Activated CD4-positive, CD25-positive, alpha-beta regulatory T cell treated with anti-CD3 and anti-CD28 coated beads, Interleukin-2, amount 50 U/mL, for 72 hours (primary cell): ENCODE measurements around the gene GALNT16.
"Not testable (repeated sequence)": the region's sequence is repeated elsewhere in the genome, so short reads cannot be mapped to it uniquely, and the experiment has no call there.

Experiments
- DNase-seq: peaks from one replicate; pipeline ENCODE4 v3.0.0; 2021

GALNT16 gene

DNA sequence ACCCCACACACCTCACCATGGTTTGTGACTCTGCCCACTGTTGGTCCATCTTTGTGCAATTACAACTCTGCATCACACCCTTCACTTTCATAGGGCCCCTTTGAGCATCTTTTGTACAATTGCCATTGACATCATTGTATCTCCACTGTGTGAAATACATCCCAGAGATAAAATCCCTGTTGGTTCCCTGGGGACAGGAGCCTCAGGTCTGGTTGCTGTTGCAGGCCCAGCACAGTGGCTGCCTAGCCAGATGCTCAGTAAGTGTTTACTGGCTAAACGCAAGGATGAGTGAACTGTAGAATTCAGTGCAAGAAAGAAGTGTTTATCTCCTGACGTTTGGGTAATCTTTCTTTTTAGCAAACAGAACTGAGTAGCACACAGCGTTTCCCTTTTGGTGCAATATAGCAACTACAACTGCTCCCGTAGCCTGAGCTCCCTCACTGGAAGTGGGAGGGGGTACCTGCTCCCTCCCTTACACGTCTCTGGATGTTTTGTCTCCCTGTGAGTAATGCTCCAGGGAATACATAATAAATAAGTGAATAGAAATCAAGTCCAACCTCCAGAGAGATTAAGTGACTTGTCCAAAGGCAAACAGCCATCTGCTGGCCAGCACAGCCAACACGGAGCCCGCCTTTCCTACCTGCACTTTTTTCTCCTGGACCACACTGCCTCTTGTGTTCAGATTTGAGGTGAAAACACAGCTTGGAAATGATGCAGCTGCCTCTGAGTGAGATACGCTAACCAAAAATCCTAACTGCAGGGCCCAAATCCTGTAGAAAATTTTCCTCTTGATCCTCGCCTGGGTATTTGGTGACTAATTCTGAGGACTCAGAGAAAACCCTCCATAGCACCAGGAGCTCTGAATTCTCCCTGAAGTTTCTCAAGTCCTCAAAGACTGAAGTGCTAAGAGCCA is 27.4 kb downstream of the GALNT16 start:
- no peak for DNase-seq

DNA sequence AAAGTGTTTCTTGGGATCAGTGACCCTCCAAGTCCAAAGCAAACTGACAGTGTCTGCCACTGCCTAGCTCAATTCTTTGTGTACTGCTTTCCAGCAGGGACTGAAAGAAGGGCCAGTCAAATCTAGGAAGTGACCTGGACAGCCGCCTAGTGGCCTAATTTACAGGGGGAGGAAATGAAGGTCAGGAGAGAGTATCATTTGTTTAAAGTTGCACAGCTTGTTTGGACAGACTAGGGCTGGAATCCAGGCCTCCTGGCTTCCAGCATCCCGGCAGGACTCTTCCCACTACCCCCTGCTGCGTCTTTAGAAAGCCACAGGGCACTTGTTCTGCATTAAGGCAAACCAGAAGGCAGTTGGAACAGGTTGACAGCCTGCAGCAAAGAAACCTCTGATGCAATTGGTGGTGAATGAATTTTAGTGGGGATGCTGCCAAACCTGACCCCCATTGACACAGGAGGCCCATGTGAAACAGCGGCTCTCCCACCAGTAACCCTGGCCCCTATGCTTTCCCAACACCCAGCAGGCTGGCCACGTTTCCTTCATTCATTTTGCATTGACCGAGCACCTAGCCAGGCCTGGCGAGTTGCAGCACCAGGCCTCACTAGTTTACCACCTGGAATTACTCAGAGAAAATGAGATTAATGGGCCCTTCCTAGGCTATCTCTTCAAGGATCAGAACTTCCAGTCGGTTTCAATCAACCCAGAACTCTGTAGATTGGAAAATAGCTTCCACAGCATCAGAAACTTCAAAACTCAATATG is 28.2 kb downstream of the GALNT16 start:
- no peak for DNase-seq

DNA sequence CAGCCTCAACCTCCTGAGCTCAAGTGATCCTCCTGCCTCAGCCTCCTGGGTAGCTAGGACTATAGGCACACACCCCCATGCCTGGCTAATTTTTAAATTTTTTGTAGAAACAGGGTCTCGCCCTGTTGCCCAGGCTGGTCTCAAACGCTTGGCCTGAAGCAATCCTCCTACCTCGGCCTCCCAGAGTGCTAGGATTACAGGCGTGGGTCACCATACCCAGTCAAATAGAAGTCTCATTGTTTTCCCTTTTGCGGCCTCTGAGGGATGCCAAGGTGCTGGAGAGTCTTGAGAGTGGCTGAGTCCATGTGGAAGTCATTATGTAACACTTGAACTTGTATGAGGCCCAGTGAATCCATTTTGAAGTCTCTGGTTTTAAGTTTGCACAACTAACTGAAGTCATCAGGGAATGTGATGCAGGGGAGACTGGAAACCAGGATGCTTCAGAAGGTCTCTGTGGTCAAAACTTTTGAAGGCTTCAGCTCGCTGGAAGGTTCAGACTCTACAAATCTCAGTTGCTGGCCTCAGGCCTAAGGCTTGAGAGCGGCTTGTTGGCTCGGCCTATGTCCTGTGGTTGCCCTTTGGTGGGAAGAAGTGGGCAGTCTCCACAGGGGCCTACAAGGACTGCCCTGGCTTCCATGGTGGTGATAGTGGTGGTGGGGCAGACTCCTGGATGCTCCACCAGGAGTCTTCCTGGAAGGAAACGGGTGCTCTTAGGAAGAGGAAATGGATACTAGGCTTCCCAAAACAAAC is 29.2 kb downstream of the GALNT16 start:
- DNase-seq: no peak

DNA sequence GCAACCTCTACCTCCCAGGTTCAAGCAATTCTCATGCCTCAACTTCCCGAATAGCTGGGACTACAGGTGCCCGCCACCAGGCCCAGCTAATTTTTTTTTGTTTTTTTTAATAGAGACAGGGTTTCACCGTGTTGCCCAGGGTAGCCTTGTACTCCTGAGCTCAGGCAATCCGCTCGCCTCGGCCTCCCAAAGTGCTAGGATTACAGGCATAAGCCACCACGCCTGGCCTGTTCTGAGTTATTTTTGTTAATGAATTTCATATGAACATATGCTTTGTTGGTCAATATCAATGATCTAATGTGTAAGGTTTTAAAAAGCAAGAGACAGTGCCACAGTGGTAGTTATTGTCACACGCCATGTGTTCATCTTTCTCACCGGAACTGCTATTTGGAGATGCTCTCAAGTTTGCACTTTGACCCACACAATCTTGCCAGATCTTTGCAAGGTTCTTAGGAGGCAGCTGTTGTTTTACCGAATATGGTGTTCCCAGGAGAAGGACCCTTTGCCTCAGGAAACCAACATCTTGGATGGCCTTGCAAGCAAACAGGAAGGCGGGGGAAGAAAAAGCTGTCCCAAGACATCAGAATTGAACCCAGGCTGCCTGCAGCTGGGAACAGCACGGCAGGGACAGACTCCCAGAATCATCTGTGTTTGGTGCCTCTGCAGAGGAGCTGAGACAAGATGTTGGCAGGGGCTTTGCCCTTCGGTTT is 30.0 kb downstream of the GALNT16 start:
- no peak for DNase-seq

- not testable (repeated sequence) for DNase-seq
Measured at GRCh38 chr14:69290881-69291280, 30.9 kb downstream of the GALNT16 start.

GRCh38 chr14:69291396-69291795 is 31.4 kb downstream of the GALNT16 start:
- DNase-seq: no peak

- DNase-seq: no peak
Measured at GRCh38 chr14:69291891-69292561, 32.1 kb downstream of the GALNT16 start.

DNA sequence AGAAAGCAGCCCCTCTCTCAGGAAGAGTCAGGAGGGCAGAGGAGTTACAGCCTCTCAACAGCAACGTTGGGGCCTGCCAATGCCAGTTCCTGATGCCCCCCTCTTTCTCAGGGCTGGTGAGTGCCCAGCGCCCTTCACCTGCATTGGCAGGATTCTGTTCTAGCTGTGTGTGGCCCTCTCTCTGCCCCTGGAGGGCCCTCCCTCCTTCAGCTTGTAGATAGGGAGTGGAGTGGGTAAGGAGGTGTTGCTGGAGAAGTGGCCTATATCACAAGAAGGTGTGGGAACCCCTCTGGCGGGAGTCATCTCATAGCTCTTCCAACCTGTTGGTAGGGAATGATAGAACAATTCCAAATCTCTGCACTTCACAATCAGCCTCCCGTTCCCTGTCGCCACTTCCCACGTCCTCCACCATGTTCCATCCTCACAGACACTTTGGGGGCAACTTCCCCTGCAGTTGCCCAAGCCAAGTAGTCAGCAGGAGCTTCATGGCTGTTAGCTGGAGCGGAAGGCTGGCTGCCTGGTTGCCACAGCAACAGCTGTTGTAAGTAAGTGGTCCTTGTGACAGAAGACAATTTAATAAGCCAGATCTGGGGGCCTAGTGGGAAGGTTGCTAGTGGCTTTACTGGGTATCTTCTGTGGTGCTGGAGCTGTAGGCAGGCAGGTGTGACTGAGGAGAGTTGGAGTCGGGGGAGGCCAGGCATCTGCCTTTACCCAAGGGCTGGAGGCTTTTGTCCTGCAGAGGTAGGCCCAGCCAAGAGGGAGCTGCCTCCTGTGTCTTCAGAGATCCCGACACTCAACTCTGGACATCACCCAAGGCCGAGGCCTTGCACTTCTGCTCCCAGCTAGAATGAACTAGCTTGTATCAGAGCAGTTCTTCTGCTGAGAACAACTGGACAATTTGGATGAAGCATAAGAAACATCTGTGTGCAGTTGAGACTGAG is 38.4 kb downstream of the GALNT16 start:
- DNase-seq: no peak

DNA sequence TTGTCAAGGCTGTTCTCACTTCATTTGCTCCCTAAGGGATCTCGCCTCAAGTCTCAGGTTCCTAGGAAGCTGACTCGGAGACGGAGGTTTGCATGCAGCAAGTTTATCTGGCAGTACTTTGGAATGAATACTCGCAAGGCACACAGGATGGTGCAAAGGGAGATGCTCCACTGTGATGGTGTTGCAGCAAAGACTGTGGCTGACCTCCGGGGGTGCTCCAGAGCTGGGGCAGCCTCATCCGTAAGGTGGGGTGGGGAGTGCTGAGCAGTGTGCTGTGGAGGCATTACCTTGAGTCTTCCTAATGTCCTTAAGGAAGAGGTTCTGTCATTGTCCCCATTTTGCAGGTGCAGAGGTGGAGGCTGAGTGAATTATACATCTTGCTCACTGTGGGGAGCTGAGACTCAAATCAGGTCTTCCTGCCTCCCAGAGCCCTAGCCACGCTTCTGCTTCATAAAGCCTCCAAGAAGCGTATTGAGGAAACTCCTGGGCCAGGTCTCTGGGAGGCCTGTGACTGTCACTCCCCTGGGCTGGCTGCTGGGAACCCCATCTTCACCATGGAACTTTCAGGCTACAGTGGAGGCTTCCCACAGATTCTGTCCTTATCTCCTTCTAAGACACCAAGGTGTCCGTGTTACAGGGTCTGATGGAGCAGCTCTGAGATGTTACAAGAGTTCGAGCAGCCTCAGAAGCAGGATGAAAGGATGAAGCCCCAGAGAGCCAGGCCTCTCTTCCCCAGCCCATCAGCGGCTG is 39.5 kb downstream of the GALNT16 start:
- DNase-seq: no peak

GRCh38 chr14:69300601-69301221 is 40.8 kb downstream of the GALNT16 start:
- no peak for DNase-seq

GRCh38 chr14:69303086-69303485 is 43.1 kb downstream of the GALNT16 start:
- DNase-seq: no peak

- no peak for DNase-seq
Measured at GRCh38 chr14:69312608-69313007, 52.6 kb downstream of the GALNT16 start.

- DNase-seq: no peak
Measured at GRCh38 chr14:69313176-69313575, 53.2 kb downstream of the GALNT16 start.

DNA sequence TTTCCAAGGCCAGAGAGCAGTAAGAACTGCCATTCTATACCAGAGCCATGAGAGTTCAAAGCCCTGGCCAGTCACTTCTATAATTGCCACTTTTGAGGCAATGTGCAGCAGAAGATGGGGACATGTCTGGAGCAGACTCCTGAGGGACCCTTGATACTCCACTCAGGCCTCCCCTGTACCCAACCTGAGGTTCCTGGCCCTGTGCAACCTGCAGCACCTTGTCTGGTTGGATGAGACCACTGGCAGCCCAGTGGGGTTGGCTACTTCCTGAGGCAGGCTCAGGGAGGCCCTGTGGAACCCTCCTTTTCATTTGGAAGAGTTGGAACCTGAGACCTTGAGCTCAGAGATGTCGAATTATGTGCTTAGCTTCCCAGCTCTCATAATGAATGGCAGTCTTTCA is 54.4 kb downstream of the GALNT16 start:
- DNase-seq: no peak

GRCh38 chr14:69315301-69315700 is 55.3 kb downstream of the GALNT16 start:
- DNase-seq: no peak

DNA sequence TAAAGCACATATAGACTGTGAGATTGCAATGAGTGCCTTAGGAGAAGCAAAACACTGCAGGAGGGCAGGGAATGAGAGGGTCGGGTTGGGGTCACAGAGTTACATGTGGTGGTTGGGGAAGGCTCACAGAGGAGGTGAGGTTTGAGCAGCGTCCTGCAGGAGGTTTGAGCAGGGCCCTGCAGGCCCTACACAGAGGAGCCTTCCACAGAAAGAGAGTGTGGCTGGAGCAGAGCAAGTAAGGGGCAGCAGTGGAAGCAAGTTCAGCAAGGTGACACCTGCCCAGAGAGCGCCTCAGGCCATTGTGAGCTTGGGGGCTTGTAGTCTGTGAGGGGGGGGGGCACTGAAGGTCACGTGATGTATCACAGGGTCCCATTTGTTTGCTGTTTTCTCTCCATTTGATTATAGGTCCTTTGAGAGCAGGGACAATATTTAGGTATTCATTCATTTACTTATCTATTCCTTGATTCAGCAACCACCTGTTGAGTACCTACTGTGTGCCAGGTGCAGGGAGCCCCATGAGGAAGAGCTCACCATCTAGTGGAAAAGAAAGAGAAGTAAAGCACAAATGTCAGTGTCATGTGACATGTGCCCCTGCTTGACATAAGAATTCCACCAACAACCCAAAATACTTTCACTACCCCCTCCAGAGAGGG is 56.6 kb downstream of the GALNT16 start:
- DNase-seq: no peak

- DNase-seq: no peak
Measured at GRCh38 chr14:69317102-69317755, 57.3 kb downstream of the GALNT16 start.

GRCh38 chr14:69317780-69318179 is 57.8 kb downstream of the GALNT16 start:
- no peak for DNase-seq

DNA sequence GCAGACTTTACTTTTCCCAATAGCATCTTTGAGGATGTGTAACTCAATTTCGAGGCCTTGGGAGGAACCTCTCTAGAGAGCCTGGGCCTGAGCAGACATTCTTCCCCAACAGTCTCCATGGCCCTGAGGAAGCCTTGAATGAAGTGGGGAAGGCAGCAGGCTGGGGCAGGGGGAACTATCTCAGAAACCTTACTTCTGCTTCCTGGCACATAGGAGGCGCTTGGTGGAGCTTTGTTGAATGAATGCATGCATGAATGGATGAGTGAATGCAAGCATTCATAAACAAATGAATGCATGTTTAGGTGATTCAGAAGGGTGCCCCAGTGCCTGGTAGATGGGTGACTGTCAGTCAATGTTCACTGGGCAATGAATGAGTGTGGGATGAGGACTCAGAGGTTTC is 58.3 kb downstream of the GALNT16 start:
- DNase-seq: no peak
